Loucy (cell line): ENCODE measurements around the gene NIPA2.

Experiments
- H2AFZ ChIP-seq: fragments of 200-600 bp; sonication (generic); 2 replicates; pipeline ENCODE4 v1.6.0; 2016; ENCODE audit warnings: antibody characterized with exemption, mild to moderate bottlenecking, low read length, moderate library complexity
- H3F3A ChIP-seq: fragments of 200-600 bp; 2 replicates; pipeline ENCODE4 v1.6.0; 2016; ENCODE audit warnings: antibody characterized with exemption, low read depth, mild to moderate bottlenecking
- H3K27me3 ChIP-seq: fragments of 200-600 bp; sonication (generic); 2 replicates; pipeline ENCODE4 v1.6.1; 2014; ENCODE audit warnings: low read length, mild to moderate bottlenecking; ENCODE audit not compliant: insufficient read depth, poor library complexity, severe bottlenecking
- H3K36me3 ChIP-seq: fragments of 200-600 bp; sonication (generic); 2 replicates; pipeline ENCODE4 v1.6.1; 2016; ENCODE audit warnings: low read length; ENCODE audit not compliant: insufficient read depth
- H3K4me1 ChIP-seq: fragments of 200-600 bp; sonication (generic); 2 replicates; pipeline ENCODE4 v1.5.1; 2014; ENCODE audit warnings: low read length, mild to moderate bottlenecking; ENCODE audit not compliant: insufficient read depth, poor library complexity, severe bottlenecking
- H3K4me2 ChIP-seq: fragments of 200-600 bp; sonication (generic); 2 replicates; pipeline ENCODE4 v1.6.0; 2014; ENCODE audit warnings: antibody characterized with exemption, low read length, low read depth, mild to moderate bottlenecking; ENCODE audit not compliant: poor library complexity, severe bottlenecking
- H3K4me3 ChIP-seq: fragments of 200-600 bp; sonication (generic); 2 replicates; pipeline ENCODE4 v1.5.1; 2014; ENCODE audit warnings: low read length, mild to moderate bottlenecking, mixed read lengths; ENCODE audit not compliant: poor library complexity, severe bottlenecking
- H3K79me2 ChIP-seq: fragments of 200-600 bp; sonication (generic); 2 replicates; pipeline ENCODE4 v1.6.1; 2014; ENCODE audit warnings: low read length; ENCODE audit not compliant: insufficient read depth
- H3K9ac ChIP-seq: fragments of 200-600 bp; sonication (generic); 2 replicates; pipeline ENCODE4 v1.6.0; 2014; ENCODE audit warnings: mild to moderate bottlenecking, low read depth, low read length, moderate library complexity; ENCODE audit not compliant: poor library complexity, severe bottlenecking
- H3K9me2 ChIP-seq: fragments of 200-600 bp; sonication (generic); replicated peaks from 2 replicates; pipeline ENCODE4 v1.6.1; 2016; ENCODE audit warnings: low read depth, low read length, mixed read lengths
- H3K9me3 ChIP-seq: fragments of 200-600 bp; sonication (generic); 2 replicates; pipeline ENCODE4 v1.6.1; 2014; ENCODE audit warnings: mild to moderate bottlenecking, antibody characterized with exemption, low read length, low read depth; ENCODE audit not compliant: insufficient read depth
- H4K20me1 ChIP-seq: fragments of 200-600 bp; sonication (generic); 2 replicates; pipeline ENCODE4 v1.6.0; 2014; ENCODE audit warnings: antibody characterized with exemption, low read length, mild to moderate bottlenecking; ENCODE audit not compliant: insufficient read depth, poor library complexity, severe bottlenecking
- EZH2phosphoT487 ChIP-seq: fragments of 200-600 bp; IDR thresholded peaks from 2 replicates; pipeline ENCODE4 v1.6.1; 2018; ENCODE audit warnings: antibody characterized with exemption, mild to moderate bottlenecking, moderate library complexity, borderline replicate concordance
- TF ChIP-seq, protein P1 (sequence below): fragments of 200-600 bp; sonication (generic); conservative IDR thresholded peaks from 2 replicates; pipeline ENCODE4 v1.5.1; 2014; ENCODE audit warnings: mild to moderate bottlenecking, antibody characterized with exemption, low read length

Gene NIPA2

DNA sequence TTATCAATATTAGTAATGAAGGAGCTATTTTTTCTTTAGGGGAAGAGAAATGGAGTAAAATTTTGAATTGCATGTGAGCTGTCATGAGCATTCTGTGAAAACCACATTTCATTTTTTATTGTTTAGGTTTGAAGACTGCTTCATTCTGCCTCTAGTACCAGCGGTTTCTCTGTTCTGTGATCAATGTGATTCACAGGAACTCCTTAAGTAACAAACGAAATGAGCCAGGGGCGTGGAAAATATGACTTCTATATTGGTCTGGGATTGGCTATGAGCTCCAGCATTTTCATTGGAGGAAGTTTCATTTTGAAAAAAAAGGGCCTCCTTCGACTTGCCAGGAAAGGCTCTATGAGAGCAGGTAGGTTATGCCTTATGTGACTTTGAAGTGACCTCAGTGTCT is 13.0 kb downstream of the NIPA2 start:
- Histone ChIP-seq H2AFZ (no peak overlapping the region), H3K9ac (no peak overlapping the region), H3K27me3 (no peaks in the 10 kb centered on the region), H3F3A (no peaks in the 10 kb centered on the region), H3K4me3 (no peak overlapping the region), H3K79me2 (peaks cover 32% of the 10 kb centered on the region), H3K4me1 (no peaks in the 10 kb centered on the region), H3K9me3 (no peaks in the 10 kb centered on the region), H3K9me2 (no peaks in the 10 kb centered on the region), H4K20me1 (peaks cover 8% of the 10 kb centered on the region), H3K36me3 (peaks cover 50% of the 10 kb centered on the region; the same call in 1 of the 2 replicates), H3K4me2 (no peak overlapping the region)
- TF ChIP-seq, protein P1, sequence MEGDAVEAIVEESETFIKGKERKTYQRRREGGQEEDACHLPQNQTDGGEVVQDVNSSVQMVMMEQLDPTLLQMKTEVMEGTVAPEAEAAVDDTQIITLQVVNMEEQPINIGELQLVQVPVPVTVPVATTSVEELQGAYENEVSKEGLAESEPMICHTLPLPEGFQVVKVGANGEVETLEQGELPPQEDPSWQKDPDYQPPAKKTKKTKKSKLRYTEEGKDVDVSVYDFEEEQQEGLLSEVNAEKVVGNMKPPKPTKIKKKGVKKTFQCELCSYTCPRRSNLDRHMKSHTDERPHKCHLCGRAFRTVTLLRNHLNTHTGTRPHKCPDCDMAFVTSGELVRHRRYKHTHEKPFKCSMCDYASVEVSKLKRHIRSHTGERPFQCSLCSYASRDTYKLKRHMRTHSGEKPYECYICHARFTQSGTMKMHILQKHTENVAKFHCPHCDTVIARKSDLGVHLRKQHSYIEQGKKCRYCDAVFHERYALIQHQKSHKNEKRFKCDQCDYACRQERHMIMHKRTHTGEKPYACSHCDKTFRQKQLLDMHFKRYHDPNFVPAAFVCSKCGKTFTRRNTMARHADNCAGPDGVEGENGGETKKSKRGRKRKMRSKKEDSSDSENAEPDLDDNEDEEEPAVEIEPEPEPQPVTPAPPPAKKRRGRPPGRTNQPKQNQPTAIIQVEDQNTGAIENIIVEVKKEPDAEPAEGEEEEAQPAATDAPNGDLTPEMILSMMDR, result no peak
- no peak for TF ChIP-seq EZH2phosphoT487

DNA sequence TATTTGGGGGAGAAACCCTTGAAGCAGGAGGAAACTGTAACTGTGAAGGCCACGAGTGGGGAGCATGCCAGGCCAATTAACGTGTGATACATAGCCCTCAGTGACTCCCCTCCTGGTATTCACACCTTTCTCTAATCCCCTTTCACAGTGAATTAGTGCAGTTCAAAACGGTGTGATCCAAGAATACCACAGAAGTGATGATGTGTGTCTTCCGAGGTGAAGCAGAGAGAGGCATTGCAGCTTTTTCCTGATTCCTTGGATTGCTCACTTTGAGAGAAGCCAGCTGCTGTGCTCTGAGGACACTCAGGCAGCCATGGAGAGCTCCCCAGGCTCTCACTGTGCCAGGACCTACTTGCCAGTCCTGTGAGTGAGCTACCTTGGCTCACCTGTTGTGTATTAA is 17.3 kb downstream of the NIPA2 start:
- no peaks in the 10 kb centered on the region for H3K9me2 ChIP-seq
- H2AFZ ChIP-seq, result no peak overlapping the region
- no peaks in the 10 kb centered on the region for H3F3A ChIP-seq
- H3K9ac ChIP-seq, result no peak overlapping the region
- H3K4me1 ChIP-seq, result no peaks in the 10 kb centered on the region
- no peaks in the 10 kb centered on the region for H3K27me3 ChIP-seq
- H4K20me1 ChIP-seq, result no peaks in the 10 kb centered on the region
- H3K79me2 ChIP-seq, result no peaks in the 10 kb centered on the region
- H3K4me3 ChIP-seq, result no peak overlapping the region
- TF ChIP-seq EZH2phosphoT487, result no peak
- TF ChIP-seq, protein P1, result no peak
- no peak overlapping the region for H3K4me2 ChIP-seq
- H3K9me3 ChIP-seq, result no peaks in the 10 kb centered on the region
- H3K36me3 ChIP-seq, result peaks cover 65% of the 10 kb centered on the region; the same call in 1 of the 2 replicates

DNA sequence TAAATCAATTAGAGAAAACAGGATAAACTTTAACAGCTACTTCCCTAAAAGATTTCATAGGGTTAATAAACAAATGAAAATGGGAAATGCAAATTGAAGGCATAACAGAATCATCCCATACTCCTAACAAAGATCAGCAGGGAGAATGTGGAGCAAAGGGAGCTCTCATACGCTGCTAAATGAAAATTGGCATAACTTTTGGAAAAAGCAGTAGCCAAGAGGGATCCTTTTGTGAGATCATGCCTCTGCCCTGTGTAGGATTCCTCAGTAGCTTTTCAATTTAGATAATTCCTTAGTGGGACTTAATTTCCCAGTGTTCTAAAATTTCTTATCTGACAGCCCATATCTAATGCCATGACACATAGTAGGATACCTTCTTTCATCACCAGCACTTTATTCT is 18.2 kb downstream of the NIPA2 start:
- TF ChIP-seq, protein P1, result no peak
- no peak for TF ChIP-seq EZH2phosphoT487
- Histone ChIP-seq H3K9me3 (no peaks in the 10 kb centered on the region), H3K27me3 (no peaks in the 10 kb centered on the region), H3K4me2 (no peak overlapping the region), H4K20me1 (no peaks in the 10 kb centered on the region), H2AFZ (no peak overlapping the region), H3F3A (no peaks in the 10 kb centered on the region), H3K79me2 (no peaks in the 10 kb centered on the region), H3K9me2 (no peaks in the 10 kb centered on the region), H3K4me1 (no peaks in the 10 kb centered on the region), H3K36me3 (peaks cover 71% of the 10 kb centered on the region; the same call in 1 of the 2 replicates), H3K9ac (no peak overlapping the region), H3K4me3 (no peak overlapping the region)
